HG02981 (cell line): ENCODE data around the gene TNK1.
"Not testable (repeated sequence)": the region's sequence is repeated elsewhere in the genome, so short reads cannot be mapped to it uniquely, and the experiment has no call there.

Source experiments
- ATAC-seq: cut with Tn5 transposase; IDR thresholded peaks from one replicate; pipeline ENCODE4 v1.9.1; 2021; ENCODE audit warnings: mild to moderate bottlenecking, moderate library complexity; ENCODE audit not compliant: unreplicated experiment

The TNK1 gene

DNA sequence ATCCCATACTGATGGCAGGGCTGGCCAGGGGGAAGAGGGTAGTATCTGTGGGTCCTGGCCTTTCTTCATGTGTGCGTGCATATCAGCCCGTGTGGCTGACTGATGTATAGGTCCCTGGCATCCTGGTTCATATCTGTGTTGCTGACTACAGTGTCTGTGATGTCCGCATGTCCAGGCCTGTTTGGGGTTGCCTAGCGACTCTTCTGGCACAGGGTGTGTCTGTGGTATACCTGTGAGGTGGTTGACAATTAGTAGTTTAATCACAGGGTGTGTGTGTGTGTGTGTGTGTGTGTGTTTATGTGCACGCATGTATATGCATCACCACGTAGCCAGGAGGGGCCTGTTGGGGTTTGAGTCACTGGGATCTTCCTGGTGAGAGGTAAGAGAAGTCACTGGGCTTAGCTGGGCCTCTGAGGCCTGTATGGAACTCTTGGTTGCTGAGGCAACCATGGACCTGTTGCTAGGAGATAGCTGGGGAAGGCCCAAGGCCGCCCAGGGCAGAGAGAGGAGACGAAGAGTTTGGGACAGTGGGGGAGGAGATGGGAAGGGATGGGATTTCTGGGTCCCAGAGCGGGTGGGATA lies 26.5 kb upstream of the TNK1 start:
- no peak for ATAC-seq

DNA sequence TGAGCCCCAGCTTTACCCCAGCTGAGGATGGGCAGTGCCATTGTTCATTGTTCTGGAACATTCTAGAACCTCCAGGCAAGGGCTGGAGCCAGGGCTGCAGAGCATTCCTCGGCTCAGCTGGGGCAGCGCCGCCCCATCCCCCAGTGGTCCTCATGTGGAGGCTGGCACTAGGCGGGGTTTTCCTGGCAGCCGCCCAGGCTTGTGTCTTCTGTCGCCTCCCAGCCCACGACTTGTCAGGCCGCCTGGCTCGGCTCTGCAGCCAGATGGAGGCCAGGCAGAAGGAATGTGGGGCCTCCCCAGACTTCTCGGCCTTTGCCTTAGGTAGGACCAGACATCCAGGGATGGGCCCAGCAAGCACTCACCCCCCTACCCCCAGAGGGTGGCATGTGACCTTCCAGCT lies 25.8 kb upstream of the TNK1 start, which contains the start of gene TMEM95:
TMEM95 (plus strand) TSS at position 104 of the 400 bp plus-strand sequence; CDS start at position 153, 49 bp downstream.
- ATAC-seq: no peak

DNA sequence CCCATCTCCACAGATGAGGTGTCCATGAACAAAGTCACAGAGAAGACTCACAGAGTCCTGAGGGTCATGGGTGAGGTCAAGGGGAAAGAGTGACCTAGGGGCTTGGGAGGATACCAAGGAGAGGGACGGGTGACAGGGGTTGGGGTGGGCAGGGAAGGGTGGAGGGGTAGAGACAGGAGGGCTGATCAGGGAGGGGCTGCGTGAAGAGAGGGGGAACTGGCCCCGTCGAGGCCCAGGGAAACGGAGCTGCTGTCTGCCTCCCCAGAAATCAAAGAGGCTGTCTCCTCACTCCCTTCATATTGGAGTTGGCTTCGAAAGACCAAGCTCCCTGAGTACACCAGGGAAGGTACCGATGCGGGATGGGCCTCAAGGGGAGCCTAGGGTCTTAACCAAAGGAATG lies 25.3 kb upstream of the TNK1 start:
- no peak for ATAC-seq

DNA sequence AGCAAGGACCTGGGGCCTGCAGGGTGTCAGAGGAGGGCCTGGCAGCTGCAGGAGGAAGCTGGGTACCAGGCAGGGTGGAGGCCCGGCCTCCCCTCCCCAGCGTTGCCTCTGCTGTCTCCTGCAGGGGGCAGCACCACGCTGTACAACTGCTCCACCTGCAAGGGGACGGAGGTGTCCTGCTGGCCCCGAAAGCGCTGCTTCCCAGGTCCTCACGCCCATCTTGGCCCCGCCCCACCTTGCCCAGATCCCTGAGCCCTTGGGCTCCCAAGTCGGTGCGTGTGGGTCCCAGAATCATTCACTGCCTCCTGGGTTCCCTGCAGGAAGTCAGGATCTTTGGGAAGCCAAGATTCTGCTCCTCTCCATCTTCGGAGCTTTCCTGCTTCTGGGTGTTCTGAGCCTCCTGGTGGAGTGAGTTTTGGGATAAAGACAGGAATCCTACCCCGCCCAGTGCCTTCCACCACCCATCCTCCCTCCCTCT lies 24.8 kb upstream of the TNK1 start:
- no peak for ATAC-seq

DNA sequence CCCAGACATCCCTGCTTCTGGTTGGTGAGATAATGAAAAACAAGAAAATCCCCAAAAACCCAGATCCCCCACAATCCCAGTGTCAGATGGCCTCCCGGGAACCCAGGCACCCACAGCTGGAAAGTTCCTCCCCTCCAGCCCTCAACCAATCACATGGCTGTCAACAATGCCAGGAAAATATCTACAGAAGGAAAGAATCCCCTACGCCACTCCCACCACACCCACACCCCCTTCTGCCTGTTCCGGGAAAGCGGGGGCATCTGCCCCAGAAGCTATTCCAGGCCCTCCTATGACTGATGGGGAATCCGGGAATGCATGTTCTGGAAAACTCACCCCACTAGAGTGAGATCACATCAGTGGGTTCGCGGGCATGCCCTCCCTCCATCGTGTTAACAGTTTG lies 24.1 kb upstream of the TNK1 start:
- ATAC-seq: no peak

DNA sequence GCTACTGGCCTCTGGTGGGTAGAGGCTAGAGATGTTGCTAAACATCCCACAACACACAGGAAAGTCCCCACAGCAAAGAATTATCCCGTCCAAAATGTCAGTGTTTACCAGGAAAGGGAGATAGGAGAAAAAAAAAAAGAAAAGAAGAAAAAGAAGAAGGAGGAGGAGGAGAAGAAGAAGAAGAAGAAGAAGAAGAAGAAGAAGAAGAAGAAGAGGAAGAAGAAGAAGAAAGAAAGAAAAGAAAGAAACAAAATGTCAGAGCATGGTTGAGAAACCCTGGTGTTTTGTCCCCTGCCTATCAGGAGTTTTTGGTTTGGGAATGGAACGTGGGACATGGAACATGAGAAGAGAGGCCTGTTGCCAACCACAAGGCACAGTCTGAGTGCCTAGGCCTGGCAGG lies 23.5 kb upstream of the TNK1 start:
- ATAC-seq: no peak

DNA sequence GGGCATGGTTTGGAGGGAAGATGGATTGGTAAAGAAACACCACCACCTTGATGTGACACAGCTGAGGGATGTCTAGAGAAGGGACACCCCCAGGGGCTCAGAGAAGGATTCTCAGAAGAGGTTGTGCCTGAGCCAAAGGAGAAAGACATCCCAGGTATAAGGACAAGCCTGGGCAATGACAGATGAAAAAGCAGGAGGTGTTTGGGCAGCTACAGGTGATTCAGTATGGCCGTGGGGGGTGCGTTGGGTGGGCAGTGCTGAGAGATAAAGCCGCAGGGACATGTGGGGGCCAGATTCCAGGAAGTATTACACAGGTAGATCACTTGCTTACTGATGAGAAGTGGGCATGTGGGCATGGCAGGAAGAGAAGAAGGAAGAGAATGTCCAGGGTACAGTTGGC lies 19.0 kb upstream of the TNK1 start:
- ATAC-seq: no peak

DNA sequence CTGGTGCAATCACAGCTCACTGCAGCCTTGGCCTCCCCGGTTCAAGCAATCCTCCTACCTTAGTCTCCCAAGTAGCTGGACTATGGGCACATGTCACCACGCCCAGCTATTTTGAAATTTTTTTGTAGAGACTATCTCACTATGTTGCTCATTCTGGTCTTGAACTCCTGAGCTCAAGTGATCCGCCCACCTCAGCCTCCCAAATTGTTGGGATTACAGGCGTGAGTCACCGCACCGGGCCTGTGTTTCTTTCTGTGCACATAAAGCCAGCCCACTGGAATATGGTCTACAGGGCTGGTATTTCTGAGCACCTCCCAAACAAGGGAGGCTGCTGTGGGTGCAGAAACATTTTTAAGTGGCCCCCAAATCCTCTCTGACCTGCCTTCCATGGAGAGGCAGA lies 17.6 kb upstream of the TNK1 start:
- no peak for ATAC-seq

DNA sequence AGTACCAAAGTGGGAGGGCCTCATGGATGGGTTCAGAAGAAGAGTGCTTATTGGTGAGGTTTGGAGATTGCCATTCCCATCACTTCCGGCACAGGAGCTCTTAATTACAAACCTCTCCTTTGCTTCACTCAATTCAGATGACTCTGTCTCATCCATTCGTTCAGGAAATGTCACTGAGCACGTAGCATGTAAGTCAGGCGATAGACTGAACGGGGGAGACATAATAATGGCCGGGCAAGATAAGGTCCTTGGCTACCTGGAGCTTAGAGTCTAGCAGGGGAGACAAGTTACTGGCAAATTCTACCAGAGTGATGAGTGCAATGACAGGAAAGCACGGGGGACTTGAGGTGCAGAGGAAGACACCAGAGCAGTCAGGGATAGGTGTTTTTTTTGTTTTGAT lies 14.9 kb upstream of the TNK1 start:
- not testable (repeated sequence) for ATAC-seq

DNA sequence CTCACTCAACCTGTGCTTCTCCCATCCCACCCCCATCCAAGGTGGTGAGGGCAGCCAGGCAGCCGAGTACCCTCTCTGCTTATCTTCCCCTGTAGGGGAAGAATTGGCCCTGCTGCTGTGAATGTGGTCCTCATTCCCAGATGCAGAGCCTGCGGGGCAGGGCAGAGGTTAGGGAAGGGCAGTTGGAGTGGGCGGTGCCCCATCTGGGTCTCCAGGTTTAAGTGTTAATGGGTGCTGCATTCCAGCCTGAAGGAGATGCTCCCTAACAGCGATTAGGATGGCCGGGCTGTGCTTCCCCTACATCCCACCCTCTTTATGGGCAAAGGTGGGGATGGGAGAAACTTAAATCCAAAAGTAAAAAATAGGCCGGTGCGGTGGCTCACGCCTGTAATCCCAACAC lies 13.8 kb upstream of the TNK1 start:
- ATAC-seq: no peak

DNA sequence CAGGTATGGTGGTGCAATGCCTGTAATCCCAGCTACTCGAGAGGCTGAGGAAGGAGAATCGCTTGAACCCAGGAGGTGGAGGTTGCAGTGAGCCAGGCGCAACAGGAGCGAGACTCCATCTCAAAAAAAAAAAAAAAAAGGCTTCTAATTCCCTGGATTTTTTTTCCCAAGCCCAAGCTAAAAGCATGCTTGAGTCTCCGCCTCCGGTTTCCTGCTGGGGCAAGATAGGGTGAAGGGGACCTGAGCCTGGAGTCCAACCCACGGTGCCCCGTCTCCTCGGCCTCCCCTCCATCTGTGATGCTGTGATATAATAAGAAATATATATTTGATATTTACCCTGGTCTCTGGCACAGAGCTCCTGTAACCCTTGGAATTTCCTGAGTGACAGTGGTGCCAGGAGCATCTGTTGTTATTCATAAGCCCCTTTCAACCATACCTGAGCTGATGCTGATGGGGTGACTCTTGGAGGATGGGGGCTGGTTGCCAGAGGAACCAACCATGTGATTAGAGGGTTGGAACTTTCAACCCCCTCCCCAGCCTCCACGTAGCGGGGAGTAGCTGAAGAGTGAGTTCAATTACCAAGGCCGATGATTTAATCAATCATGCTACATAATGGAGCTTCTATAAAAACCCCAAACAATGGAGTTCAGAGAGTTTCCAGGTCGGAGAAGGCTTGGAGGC lies 12.8 kb upstream of the TNK1 start:
- ATAC-seq: no peak

DNA sequence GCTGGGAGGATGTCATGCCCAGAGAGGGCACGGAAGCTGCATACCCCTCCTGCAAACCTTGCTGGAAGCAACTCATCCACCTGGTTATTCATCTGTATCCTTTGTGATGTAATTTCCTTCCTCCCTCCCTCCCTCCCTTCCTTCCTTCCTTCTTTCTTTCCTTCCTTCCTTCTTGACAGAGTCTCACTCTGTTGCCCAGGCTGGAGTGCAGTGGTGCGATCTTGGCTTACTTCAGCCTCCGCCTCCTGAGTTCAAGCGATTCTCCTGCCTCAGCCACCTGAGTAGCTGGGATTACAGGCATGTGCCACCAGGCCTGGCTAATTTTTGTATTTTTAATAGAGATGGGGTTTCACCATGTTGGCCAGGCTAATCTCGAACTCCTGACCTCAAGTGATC lies 12.3 kb upstream of the TNK1 start:
- ATAC-seq: not testable (repeated sequence)

DNA sequence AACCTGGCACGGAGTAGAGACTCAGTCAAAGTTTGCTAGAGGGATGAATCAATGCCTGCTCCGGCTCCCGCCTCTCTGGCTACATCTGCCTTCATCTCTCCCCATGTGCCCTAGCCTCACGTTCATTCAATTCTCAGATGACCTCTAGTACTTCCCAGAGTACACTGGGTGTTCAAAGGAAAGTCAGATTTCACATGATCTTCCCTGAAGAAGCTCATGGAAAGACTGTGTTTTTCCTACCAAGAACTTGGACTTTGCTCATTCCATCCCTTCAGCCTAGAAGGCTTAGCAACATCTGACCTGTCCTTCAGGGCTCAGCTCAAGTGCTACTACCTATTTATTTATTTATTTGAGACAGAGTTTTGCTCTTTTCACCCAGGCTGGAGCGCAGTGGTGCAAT lies 11.1 kb upstream of the TNK1 start:
- ATAC-seq: no peak

DNA sequence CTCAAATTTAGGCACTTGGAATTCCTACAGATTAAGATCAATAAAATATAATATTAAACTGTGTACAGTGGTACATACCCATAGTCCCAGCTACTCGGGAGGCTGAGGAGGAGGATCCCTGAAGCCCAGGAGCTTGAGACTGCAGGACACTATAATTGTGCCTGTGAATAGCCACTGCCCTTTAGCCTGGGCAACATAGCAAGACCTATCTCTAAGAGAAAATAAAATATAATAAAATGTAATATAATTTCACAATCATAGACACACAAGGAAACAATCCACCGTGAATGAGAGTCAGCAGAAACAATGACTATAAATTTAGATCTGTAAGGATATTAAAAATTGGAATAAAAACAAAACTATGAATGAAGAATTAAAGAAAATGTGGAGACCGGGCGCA lies 10.0 kb upstream of the TNK1 start:
- no peak for ATAC-seq

DNA sequence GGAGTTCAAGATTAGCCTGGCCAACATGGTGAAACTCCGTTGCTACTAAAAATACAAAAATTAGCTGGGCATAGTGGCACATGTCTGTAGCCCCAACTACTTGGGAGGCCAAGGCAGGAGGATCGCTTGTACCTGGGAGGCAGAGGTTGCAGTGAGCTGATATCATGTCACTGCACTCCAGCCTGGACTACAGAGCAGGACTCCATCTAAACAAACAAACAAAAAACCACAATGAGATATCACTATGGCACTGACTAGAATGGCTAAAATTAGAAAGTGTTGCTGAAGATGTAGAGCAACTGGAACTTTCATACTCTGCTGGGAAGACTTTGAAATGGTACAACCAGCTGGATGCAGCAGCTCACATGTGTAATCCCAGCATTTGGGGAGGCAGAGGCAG lies 6.5 kb upstream of the TNK1 start:
- no peak for ATAC-seq

DNA sequence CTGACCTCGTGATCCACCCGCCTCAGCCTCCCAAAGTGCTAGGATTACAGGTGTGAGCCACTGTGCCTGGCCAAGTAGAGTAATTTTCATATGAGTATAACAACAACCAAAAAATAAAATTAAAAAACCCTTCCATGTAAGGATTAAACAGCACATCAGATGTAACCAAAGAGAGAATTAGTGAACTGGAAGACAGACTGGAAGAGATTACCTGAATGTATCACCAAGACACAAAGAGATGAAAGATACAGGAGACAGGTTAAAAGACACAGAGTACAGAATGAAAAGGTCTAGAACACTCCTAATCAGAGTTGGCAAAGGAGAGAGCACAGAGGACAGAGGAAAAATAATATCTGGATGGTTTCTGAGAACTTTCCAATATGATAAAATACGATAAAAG lies 1.8 kb upstream of the TNK1 start:
- ATAC-seq: no peak

DNA sequence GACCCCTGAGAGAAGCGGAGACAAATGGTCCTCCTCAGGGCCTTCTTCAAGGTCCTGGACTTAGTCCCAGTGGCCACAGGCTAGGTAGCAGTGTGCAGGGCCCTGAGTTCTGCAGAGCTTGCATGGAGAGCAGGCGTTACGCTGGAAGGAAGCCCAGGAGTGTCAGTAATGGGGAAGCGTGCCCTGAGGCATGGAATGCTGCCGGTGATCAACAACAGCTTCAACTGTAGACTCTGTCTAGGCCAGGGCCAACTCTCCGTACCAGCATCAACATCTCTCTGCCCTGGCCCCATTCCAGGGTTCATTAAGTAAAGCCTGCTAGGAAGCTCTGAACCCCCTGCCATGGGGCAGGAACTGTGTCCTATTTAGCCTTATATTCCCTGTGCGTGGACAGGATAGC lies 568 bp upstream of the TNK1 start:
- no peak for ATAC-seq

DNA sequence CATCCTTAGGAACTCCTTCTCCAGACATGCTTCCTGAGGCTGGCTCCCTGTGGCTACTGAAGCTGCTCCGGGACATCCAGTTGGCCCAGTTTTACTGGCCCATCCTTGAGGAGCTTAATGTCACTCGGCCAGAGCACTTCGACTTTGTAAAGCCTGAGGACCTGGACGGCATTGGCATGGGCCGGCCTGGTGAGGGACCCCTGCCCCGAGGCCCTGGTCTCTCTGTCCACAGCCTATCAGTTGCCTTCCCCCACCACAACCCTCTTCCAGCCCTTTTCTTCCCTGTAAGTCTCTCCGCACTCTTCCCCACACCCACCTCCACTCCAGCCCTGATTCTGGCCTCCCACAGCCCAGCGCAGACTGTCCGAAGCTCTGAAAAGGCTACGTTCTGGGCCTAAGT lies 2.0 kb downstream of the TNK1 start:
- no peak for ATAC-seq

DNA sequence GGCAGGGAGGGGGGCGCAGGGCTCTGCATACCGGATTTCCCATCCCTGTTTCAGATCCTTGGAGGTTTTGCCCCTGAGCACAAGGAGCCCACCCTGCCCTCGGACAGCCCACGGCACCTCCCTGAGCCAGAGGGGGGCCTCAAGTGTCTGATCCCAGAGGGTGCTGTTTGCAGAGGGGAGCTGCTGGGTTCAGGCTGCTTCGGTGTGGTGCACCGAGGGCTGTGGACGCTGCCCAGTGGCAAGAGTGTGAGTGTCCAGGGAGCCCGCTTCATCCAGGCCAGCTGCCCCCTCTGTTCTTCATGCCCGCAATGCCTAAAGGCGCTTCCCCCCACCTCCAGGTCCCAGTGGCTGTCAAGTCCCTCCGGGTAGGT lies 2.5 kb downstream of the TNK1 start:
- no peak for ATAC-seq

DNA sequence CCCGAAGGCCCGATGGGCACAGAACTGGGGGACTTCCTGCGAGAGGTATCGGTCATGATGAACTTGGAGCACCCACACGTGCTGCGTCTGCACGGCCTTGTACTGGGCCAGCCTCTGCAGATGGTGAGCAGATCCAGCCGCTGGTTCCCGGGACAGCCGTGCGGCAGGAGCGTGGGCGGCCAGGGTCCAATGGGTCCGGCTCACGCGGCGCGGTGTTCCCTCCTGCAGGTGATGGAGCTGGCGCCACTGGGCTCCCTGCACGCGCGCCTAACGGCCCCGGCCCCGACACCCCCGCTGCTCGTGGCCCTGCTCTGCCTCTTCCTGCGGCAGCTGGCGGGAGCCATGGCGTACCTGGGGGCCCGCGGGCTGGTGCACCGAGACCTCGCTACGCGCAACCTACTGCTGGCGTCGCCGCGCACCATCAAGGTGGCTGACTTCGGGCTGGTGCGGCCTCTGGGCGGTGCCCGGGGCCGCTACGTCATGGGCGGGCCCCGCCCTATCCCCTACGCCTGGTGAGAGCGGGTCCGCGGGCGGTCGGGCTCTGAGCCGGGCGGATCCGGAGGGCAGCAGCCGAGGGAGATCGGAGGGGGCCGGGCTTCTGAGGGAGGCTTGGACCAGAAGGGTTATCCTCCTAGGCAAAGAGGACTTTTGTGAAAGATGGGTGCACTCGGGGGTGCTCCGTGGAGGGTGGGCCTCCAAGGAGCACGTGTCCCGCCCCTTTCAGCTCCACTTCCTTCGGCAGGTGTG lies 3.0 kb downstream of the TNK1 start:
- no peak for ATAC-seq

DNA sequence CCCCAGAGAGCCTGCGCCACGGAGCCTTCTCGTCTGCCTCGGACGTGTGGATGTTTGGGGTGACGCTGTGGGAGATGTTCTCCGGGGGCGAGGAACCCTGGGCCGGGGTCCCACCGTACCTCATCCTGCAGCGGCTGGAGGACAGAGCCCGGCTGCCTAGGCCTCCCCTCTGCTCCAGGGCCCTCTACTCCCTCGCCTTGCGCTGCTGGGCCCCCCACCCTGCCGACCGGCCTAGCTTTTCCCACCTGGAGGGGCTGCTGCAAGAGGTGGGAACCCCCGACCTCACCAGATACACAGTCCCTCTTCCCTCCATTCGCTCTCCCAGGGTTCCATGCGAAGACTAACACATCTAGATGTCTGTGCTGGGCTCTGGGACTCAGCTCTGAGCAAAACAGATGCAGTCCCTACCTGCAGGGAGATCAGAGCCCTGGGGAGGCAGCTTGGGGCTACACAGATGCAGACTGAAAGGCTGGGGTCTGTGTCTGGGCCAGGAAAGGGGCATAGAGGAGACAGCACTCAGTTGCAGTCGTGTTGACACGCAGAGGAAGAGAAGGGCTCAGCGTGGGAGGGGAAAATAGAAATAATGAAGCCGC lies 3.7 kb downstream of the TNK1 start:
- ATAC-seq: no peak

DNA sequence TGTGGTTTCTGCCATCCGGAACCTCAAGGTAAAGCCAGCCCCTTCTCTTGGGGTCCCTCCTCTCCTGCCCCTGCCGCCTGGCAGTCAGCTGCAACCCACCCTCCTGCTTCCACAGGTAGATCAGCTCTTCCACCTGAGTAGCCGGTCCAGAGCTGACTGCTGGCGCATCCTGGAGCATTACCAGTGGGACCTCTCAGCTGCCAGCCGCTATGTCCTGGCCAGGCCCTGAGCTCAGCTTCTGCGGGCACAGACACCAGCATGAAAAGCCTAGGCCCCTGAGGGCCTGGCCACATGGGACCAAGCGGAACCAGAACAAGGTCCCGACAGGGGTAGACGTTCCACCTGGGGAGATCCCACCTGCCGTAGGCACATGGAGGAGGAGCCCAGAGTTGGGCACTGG lies 8.0 kb downstream of the TNK1 start:
- ATAC-seq: no peak
